ENCODE results near the gene MUSTN1.

DNA sequence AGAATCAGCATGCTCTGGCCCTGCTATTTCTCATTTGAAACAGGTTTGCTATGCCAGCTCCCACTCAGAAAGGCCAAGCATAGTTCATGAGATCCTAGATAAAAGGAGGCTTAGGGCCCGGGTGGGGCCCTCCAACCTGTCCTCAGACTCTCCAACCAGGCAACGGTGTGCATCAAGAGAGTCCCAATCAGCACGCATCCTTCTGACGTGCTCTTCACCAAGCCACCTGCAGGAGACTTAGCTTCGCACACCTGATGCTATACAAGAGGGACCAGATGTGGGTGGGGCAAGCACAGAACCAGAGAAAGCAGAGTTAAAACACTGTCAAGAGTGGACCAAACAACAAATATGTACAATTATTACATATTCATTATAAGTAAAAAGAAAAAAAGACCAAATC lies 45.2 kb upstream of the MUSTN1 start:
- TF ChIP-seq POLR2A (IDR thresholded peaks at IDR 0.05), result no peak
- TF ChIP-seq, protein P1, sequence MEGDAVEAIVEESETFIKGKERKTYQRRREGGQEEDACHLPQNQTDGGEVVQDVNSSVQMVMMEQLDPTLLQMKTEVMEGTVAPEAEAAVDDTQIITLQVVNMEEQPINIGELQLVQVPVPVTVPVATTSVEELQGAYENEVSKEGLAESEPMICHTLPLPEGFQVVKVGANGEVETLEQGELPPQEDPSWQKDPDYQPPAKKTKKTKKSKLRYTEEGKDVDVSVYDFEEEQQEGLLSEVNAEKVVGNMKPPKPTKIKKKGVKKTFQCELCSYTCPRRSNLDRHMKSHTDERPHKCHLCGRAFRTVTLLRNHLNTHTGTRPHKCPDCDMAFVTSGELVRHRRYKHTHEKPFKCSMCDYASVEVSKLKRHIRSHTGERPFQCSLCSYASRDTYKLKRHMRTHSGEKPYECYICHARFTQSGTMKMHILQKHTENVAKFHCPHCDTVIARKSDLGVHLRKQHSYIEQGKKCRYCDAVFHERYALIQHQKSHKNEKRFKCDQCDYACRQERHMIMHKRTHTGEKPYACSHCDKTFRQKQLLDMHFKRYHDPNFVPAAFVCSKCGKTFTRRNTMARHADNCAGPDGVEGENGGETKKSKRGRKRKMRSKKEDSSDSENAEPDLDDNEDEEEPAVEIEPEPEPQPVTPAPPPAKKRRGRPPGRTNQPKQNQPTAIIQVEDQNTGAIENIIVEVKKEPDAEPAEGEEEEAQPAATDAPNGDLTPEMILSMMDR (IDR thresholded peaks at IDR 0.05), result no peak
